Body of pancreas (tissue), 4 donors: ENCODE data around the gene KCNQ4. TPM values are rescaled to one million over a fixed set of nuclear protein-coding genes. Genes with fewer than 3 reads are reported as not detected.

Source experiments
- ATAC-seq: fragments of 150-250 bp; one replicate; pipeline ENCODE4 v1.9.1; 2016
- DNase-seq, 4 donors: peaks; one replicate each; pipeline ENCODE4 v3.0.0-alpha.2; 2019
- H3K27ac ChIP-seq, 4 donors: fragments of 200-600 bp; sonication (generic); 1 replicate in 3 of 4; 2 replicates in 1 of 4; pipeline versions ENCODE4 v1.5.1 to v1.6.1; 2016 to 2019; ENCODE audit warnings: mild to moderate bottlenecking in 1 of 4, mixed read lengths in 1 of 4, moderate library complexity in 1 of 4
- H3K27me3 ChIP-seq, 2 donors: fragments of 200-600 bp; sonication (generic); one replicate each; pipeline ENCODE4 v1.6.0; 2016; ENCODE audit warnings: mild to moderate bottlenecking in 1 of 2
- H3K36me3 ChIP-seq, 2 donors: fragments of 200-600 bp; sonication (generic); replicated peaks in 1 of 2; 2 replicates each; pipeline ENCODE4 v1.5.1; 2016; ENCODE audit warnings: low read depth in 2 of 2; ENCODE audit not compliant: insufficient read depth in 1 of 2
- H3K4me1 ChIP-seq: fragments of 200-600 bp; sonication (generic); one replicate; pipeline ENCODE4 v1.6.0; 2016
- H3K4me3 ChIP-seq, 2 donors: fragments of 200-600 bp; sonication (generic); 1 replicate in 1 of 2; 2 replicates in 1 of 2; pipeline ENCODE4 v1.5.1; 2016 to 2019
- H3K9me3 ChIP-seq, 3 donors: fragments of 200-600 bp; sonication (generic); 1 replicate in 2 of 3; 2 replicates in 1 of 3; pipeline ENCODE4 v1.5.1; 2016
- POLR2A ChIP-seq, 3 donors: fragments of 450-650 bp; IDR thresholded peaks; one replicate each; pipeline ENCODE4 v1.6.1; 2016; ENCODE audit warnings: antibody characterized with exemption in 3 of 3, mild to moderate bottlenecking in 2 of 3
- WGBS, 2 donors: methylation state at CpG; one replicate each; pipeline ENCODE4 v1.1.5; 2017; 5-methylcytosine and 5-hydroxymethylcytosine counted together
- intact Hi-C: fragments of 100-400 bp; cut with DNase I; formaldehyde crosslinking; loops from one replicate; pipeline ENCODE4 v1.15.1; 2023
- total RNA-seq, 2 donors: library from RNA; depleted of rRNA; stranded (reverse); fragments of >200 nt; gene quantifications; one replicate each; pipeline ENCODE4 v1.1.0, GENCODE V29; 2016
- TF ChIP-seq, protein P1 (sequence below), 7 experiments: fragments of 450-650 bp in 4 of 7; fragments of 200-600 bp in 3 of 7; sonication (generic) in 3 of 7; IDR thresholded peaks; one replicate each; pipeline ENCODE4 v1.5.1; 2016 to 2019; ENCODE audit warnings: antibody characterized with exemption in 7 of 7

KCNQ4 gene
- total RNA-seq, 2 donors from 2014 or later, result 1.8 to 4.0 TPM

DNA sequence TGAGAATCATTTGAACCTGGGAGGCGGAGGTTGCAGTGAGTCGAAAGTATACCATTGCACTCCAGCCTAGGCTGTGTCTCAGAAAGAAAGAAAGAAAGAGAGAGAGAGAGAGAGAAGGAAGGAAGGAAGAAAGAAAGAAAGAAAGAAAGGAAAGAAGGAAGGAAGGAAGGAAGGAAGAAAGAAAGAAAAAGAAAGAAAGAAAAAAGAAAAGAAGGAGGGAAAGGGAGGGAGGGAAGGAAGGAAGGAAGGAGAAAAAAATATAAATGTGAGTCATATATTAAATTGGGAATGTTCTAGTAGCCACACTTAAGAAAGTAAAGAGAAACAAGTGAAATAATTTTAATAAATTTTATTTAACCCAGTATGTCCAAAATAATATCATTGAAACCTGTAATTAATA lies 95.3 kb downstream of the KCNQ4 start:
- intact Hi-C loops, result no loop called here
- H3K27me3 ChIP-seq, result peaks cover 0 to under 1% of the 10 kb centered on the region in 2 donors
- no peak overlapping the region for H3K27ac ChIP-seq

DNA sequence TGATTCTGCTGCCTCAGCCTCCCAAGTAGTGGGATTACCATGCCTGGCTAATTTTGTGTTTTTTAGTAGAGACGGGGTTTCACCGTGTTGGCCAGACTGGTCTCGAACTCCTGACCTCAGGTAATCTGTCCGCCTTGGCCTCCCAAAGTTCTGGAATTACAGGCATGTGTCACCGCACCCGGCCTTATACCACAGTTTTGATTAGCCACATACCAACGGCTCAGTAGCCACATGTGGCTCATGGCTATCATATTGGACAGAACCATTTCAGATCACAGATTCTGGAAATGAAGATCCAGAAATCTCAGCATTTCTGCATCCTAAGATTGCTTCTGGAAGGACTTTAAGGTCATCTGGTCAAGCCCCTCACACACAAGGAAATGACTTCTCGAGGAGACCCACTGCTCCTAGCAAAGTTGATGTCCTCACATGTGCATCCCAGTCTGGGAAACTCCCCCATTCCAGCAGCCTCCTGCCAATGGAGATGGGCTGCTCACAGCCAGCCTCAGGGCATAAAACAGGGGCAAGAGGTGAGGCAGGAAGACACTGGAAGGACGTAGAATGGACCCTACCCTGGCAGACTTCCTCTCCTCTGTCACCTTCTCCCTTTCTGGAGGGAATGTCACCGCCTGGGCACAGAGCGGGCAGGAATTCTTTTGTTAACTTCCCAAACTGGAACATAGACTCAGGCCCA lies 96.0 kb downstream of the KCNQ4 start:
- intact Hi-C loops, result no loop called here
- Histone ChIP-seq H3K9me3 (peaks cover 0 to 4% (median 0%) of the 10 kb centered on the region in 3 donors), H3K36me3 (no peaks in the 10 kb centered on the region), H3K4me3 (no peak overlapping the region), H3K27me3 (peaks cover 0 to 7% of the 10 kb centered on the region in 2 donors), H3K4me1 (peaks cover 16% of the 10 kb centered on the region), H3K27ac (no peak overlapping the region)
- WGBS, 2 donors, result 91 to 92% methylated on average over 11 of the region's 11 CpGs
- ATAC-seq (no peak), DNase-seq (no peak)
- TF ChIP-seq, protein P1, sequence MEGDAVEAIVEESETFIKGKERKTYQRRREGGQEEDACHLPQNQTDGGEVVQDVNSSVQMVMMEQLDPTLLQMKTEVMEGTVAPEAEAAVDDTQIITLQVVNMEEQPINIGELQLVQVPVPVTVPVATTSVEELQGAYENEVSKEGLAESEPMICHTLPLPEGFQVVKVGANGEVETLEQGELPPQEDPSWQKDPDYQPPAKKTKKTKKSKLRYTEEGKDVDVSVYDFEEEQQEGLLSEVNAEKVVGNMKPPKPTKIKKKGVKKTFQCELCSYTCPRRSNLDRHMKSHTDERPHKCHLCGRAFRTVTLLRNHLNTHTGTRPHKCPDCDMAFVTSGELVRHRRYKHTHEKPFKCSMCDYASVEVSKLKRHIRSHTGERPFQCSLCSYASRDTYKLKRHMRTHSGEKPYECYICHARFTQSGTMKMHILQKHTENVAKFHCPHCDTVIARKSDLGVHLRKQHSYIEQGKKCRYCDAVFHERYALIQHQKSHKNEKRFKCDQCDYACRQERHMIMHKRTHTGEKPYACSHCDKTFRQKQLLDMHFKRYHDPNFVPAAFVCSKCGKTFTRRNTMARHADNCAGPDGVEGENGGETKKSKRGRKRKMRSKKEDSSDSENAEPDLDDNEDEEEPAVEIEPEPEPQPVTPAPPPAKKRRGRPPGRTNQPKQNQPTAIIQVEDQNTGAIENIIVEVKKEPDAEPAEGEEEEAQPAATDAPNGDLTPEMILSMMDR (IDR thresholded peaks at IDR 0.05), result no peak
- no peak for TF ChIP-seq POLR2A (IDR thresholded peaks at IDR 0.05)

More for the DNA sequence above, 95.3 kb downstream of the KCNQ4 start:
- no peak for TF ChIP-seq POLR2A (IDR thresholded peaks at IDR 0.05)
- TF ChIP-seq, protein P1 (IDR thresholded peaks at IDR 0.05), result no peak
- H3K9me3 ChIP-seq, result peaks cover 0 to 4% (median 0%) of the 10 kb centered on the region in 3 donors
- no peak for ATAC-seq
- H3K4me3 ChIP-seq, result no peak overlapping the region
- H3K36me3 ChIP-seq, result no peaks in the 10 kb centered on the region
- peaks cover 12% of the 10 kb centered on the region for H3K4me1 ChIP-seq
- no peak for DNase-seq
- WGBS, 2 donors, result 88 to 98% methylated on average over 2 of the region's 2 CpGs

DNA sequence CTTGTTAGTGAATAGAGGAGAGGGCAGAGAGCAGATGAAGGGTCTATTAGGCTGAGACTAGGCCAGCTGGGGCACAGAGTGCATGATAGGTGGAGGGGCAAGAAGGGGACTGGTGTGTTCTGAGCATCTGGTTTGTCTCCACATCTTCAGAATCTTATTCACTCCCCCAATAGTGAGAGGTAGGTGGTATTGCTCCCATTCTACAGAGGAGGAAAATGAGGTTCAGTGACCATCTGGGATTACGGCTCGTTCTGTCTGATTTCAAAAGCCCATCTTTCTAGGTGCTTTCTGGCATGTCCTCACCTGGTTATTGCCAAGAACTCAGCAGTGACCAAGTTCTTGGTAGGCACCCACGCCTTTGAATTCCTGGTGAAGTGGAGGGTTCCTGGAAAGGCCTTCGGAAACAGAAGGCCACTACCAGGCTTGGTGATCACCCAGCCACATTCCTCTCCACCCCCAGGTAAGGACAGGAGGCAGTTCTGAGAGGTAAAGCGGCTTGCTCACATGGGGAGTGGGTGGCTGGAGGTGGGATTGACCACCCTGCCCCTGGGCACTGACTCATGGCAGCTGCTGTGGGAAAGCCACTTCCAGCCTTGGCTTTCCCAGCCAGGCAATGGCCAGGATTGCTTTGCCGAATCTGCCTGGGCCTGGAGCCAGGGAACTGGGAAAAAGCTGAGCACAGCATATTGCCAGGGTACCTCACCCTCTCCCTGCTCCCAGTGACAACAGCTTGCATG lies 97.4 kb downstream of the KCNQ4 start:
- Histone ChIP-seq H3K9me3 (peaks cover 0 to 4% (median 0%) of the 10 kb centered on the region in 3 donors), H3K27me3 (peaks cover 0 to 7% of the 10 kb centered on the region in 2 donors)
- DNase-seq, result no peak

DNA sequence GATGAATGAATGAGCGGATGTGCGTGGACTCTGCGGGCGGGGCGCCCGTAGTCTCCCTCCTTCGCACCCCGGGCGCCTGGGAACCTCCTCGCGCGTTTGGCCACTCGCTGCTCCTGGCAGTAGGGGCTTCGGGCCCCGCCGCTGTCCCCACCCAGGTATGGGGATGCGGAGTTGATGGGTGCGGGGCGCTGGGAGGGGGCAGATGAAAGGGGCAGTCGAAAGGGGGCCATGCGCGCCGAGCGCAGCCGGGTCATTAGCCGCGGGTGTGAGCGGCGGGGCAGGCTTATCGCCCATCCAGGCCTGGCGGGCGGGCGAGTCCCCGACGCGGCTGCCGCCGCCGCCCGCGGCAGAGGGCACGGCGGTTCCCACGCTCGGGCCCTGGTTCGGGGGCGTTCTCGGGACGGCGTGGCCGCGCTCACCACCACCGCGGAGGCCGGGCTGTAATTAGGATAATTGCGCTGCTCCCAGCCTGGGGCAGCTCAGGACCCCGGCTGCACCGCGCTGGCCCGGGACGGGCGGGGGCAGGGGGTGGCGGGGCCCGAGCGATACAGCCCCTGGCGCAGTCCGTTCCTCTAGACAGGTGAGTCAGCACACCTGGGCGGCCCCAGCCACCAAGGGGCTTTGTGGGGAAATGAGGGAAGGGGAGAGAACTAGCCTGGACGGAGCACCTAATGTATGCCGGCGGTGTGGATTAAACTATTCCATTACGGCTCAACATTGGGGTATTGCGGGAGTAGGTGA lies 100.6 kb downstream of the KCNQ4 start:
- Histone ChIP-seq H3K27ac (no peak overlapping the region), H3K4me3 (no peak overlapping the region), H3K4me1 (peaks cover 6% of the 10 kb centered on the region), H3K9me3 (no peaks in the 10 kb centered on the region), H3K36me3 (no peaks in the 10 kb centered on the region), H3K27me3 (peaks cover 0 to 7% of the 10 kb centered on the region in 2 donors)
- ATAC-seq, result no peak
- WGBS, 2 donors, result 39 to 67% methylated on average over 17 to 52 of the region's 73 CpGs
- TF ChIP-seq POLR2A (IDR thresholded peaks at IDR 0.05), result no peak
- TF ChIP-seq, protein P1 (IDR thresholded peaks at IDR 0.05), result no peak
- intact Hi-C loops, result no loop called here
- no peak for DNase-seq

More for the DNA sequence above, 97.4 kb downstream of the KCNQ4 start:
- no peak overlapping the region for H3K4me3 ChIP-seq
- H3K36me3 ChIP-seq, result no peaks in the 10 kb centered on the region
- intact Hi-C loops, result no loop called here
- 65 to 70% methylated on average over 5 to 6 of the region's 6 CpGs for WGBS, 2 donors
- ATAC-seq, result no peak
- TF ChIP-seq, protein P1 (IDR thresholded peaks at IDR 0.05), result no peak
- no peak for TF ChIP-seq POLR2A (IDR thresholded peaks at IDR 0.05)
- peaks cover 16% of the 10 kb centered on the region for H3K4me1 ChIP-seq
- no peak overlapping the region for H3K27ac ChIP-seq
